ENCODE results near the gene RIPOR3.

DNA sequence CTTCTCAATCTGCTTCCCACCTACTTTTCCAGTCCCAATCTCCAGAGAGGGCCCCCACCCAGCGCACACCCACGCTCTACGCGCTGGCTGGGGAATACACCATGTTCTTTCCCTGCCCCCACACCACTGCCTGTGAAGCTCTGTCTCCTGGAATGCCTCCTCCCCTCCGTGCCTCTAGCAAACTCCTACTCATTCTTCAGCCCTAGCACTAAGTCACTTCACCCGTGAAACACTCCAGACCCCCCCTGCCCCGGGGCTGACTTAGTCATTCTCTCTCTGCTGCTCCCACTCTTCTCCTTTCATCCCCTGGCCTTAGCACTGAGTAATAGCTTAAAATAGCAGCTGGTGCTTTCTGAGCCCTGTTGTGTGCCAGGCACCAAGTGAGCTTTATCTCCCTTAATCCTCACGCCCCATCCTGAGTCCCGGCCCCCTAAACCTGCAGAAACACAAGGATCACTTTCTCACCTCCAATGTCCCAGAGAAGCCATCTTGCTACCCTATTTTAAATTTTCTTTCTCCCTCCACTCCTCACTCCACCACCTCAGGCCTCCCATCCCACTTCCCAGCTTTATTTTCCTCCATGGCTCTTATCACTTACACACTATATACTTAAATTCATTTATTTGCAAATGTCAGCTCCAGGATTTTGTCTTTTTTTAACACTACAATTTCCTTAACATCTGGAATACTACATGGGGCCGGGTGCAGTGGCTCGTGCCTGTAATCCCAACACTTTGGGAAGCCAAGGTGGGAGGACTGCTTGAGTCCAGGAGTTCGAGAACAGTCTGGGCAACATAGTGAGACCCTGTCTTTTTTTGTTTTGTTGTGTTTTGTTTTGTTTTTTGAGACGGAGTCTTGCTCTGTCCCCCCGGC is 33.7 kb upstream of the RIPOR3 start:
- no peak for TF ChIP-seq CTCF (IDR thresholded peaks at IDR 0.05)
- TF ChIP-seq POLR2A (IDR thresholded peaks at IDR 0.05): no peak
